ENCODE results near the gene SPRED1. TPM values are rescaled to one million over a fixed set of nuclear protein-coding genes. Genes with fewer than 3 reads are reported as not detected.

SPRED1 gene
- total and polyA plus RNA-seq, 2 of the 13 experiments (the other 11 are each of a cell fraction or from before 2014, with no cell fraction given) = 3.8 to 9.6 TPM

DNA sequence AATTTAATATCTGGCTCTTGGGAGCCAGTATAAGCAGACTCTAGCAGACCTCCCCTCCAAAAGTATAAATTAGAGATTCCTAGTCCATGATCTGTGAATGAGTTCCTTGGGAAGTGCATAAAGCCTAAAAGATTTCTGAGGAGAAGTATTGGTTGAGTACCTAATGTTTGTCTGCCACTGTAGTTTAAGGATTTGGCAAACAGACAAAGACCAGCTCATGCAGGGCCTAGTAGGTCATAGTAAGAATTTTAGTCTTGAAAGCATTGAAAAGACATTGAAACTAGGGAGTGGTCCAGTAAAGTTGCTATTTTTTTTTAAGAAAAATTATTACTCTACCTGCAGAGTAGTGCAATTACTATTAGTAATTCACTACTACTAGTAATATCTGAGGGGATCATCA lies 67.5 kb downstream of the SPRED1 start:
- Histone ChIP-seq H3K79me2 (ENCODE audit: insufficient read depth, low read length) (peaks cover 3% of the 10 kb centered on the region), H3K27ac (ENCODE audit: extremely low read length, insufficient read depth, low read length) (no peak overlapping the region), H3K27me3 (ENCODE audit: control insufficient read depth in 1 of 2, insufficient read depth in 2 of 2, low read length in 2 of 2) (no peaks in the 10 kb centered on the region), H3K36me3 (replicated peaks in 1 of 2; ENCODE audit: control insufficient read depth in 1 of 2, insufficient read depth in 2 of 2, low read length in 2 of 2) (peaks cover 0 to 11% of the 10 kb centered on the region in 2 experiments; a peak in 1 of 5 replicates), H3K9me3 (ENCODE audit: low read length) (no peaks in the 10 kb centered on the region), H3K4me3 (replicated peaks in 1 of 3; ENCODE audit: insufficient read depth in 1 of 3, low read depth in 2 of 3, low read length in 3 of 3) (no peak overlapping the region), H3K4me2 (ENCODE audit: low read depth, low read length) (no peak overlapping the region), H4K20me1 (ENCODE audit: insufficient read depth, low read length) (no peaks in the 10 kb centered on the region), H3K9ac (ENCODE audit: insufficient read depth, low read depth, low read length) (no peak overlapping the region), H2AFZ (ENCODE audit: low read length) (no peak overlapping the region), H3K4me1 (ENCODE audit: insufficient read depth, low read length) (no peaks in the 10 kb centered on the region)
- intact Hi-C loops (cut with micrococcal nuclease; ENCODE audit: unreplicated experiment) (no loop called here), in situ Hi-C loops (cut with HindIII; ENCODE audit: extremely low pct_ligation_motif_present, low pct_unique_long_range_greater_than_20kb) (no loop called here)
- ATAC-seq (no peak), DNase-seq (ENCODE audit: low spot score) (no peak), FAIRE-seq (no peak)
- POLR2A ChIA-PET = no interaction called here
- no TSS peak for BruUV-seq (replicated peaks)
- TF ChIP-seq ZNF143 (CRISPR knock-in tag; IDR thresholded peaks at IDR 0.05) = no peak
- no peak for TF ChIP-seq ZNF251 (CRISPR knock-in tag; IDR thresholded peaks at IDR 0.05)
- TF ChIP-seq ZNF572 (CRISPR knock-in tag; IDR thresholded peaks at IDR 0.05) = no peak
- no peak for TF ChIP-seq MBD4 (IDR thresholded peaks at IDR 0.05; ENCODE audit: borderline replicate concordance, low read length)
- TF ChIP-seq SMAD9 (CRISPR knock-in tag; IDR thresholded peaks at IDR 0.05) = no peak
- TF ChIP-seq MAZ (IDR thresholded peaks at IDR 0.05; ENCODE audit: borderline replicate concordance, low read depth, low read length) = no peak
- no peak for TF ChIP-seq MAZ (CRISPR knock-in tag; IDR thresholded peaks at IDR 0.05; ENCODE audit: low read depth)
- TF ChIP-seq, protein P1, sequence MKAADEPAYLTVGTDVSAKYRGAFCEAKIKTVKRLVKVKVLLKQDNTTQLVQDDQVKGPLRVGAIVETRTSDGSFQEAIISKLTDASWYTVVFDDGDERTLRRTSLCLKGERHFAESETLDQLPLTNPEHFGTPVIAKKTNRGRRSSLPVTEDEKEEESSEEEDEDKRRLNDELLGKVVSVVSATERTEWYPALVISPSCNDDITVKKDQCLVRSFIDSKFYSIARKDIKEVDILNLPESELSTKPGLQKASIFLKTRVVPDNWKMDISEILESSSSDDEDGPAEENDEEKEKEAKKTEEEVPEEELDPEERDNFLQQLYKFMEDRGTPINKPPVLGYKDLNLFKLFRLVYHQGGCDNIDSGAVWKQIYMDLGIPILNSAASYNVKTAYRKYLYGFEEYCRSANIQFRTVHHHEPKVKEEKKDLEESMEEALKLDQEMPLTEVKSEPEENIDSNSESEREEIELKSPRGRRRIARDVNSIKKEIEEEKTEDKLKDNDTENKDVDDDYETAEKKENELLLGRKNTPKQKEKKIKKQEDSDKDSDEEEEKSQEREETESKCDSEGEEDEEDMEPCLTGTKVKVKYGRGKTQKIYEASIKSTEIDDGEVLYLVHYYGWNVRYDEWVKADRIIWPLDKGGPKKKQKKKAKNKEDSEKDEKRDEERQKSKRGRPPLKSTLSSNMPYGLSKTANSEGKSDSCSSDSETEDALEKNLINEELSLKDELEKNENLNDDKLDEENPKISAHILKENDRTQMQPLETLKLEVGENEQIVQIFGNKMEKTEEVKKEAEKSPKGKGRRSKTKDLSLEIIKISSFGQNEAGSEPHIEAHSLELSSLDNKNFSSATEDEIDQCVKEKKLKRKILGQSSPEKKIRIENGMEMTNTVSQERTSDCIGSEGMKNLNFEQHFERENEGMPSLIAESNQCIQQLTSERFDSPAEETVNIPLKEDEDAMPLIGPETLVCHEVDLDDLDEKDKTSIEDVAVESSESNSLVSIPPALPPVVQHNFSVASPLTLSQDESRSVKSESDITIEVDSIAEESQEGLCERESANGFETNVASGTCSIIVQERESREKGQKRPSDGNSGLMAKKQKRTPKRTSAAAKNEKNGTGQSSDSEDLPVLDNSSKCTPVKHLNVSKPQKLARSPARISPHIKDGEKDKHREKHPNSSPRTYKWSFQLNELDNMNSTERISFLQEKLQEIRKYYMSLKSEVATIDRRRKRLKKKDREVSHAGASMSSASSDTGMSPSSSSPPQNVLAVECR (CRISPR knock-in tag; IDR thresholded peaks at IDR 0.05; ENCODE audit: borderline replicate concordance) = no peak
- no peak for TF ChIP-seq NFRKB (IDR thresholded peaks at IDR 0.05)
- TF ChIP-seq, protein P2, sequence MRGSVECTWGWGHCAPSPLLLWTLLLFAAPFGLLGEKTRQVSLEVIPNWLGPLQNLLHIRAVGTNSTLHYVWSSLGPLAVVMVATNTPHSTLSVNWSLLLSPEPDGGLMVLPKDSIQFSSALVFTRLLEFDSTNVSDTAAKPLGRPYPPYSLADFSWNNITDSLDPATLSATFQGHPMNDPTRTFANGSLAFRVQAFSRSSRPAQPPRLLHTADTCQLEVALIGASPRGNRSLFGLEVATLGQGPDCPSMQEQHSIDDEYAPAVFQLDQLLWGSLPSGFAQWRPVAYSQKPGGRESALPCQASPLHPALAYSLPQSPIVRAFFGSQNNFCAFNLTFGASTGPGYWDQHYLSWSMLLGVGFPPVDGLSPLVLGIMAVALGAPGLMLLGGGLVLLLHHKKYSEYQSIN (CRISPR knock-in tag; IDR thresholded peaks at IDR 0.05; ENCODE audit: borderline replicate concordance) = no peak
- TF ChIP-seq ZFP1 (CRISPR knock-in tag; IDR thresholded peaks at IDR 0.05) = no peak
- TF ChIP-seq IKZF4 (CRISPR knock-in tag; IDR thresholded peaks at IDR 0.05; ENCODE audit: borderline replicate concordance, low read depth, not compliant biosample characterization) = no peak
- TF ChIP-seq TBL1XR1 (IDR thresholded peaks at IDR 0.05; ENCODE audit: borderline replicate concordance, low read length, partially characterized antibody) = no peak
- TF ChIP-seq, protein P3, sequence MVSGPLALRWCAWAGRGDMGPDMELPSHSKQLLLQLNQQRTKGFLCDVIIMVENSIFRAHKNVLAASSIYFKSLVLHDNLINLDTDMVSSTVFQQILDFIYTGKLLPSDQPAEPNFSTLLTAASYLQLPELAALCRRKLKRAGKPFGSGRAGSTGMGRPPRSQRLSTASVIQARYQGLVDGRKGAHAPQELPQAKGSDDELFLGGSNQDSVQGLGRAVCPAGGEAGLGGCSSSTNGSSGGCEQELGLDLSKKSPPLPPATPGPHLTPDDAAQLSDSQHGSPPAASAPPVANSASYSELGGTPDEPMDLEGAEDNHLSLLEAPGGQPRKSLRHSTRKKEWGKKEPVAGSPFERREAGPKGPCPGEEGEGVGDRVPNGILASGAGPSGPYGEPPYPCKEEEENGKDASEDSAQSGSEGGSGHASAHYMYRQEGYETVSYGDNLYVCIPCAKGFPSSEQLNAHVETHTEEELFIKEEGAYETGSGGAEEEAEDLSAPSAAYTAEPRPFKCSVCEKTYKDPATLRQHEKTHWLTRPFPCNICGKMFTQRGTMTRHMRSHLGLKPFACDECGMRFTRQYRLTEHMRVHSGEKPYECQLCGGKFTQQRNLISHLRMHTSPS (CRISPR knock-in tag; IDR thresholded peaks at IDR 0.05; ENCODE audit: low read depth) = no peak
- TF ChIP-seq, protein P4, sequence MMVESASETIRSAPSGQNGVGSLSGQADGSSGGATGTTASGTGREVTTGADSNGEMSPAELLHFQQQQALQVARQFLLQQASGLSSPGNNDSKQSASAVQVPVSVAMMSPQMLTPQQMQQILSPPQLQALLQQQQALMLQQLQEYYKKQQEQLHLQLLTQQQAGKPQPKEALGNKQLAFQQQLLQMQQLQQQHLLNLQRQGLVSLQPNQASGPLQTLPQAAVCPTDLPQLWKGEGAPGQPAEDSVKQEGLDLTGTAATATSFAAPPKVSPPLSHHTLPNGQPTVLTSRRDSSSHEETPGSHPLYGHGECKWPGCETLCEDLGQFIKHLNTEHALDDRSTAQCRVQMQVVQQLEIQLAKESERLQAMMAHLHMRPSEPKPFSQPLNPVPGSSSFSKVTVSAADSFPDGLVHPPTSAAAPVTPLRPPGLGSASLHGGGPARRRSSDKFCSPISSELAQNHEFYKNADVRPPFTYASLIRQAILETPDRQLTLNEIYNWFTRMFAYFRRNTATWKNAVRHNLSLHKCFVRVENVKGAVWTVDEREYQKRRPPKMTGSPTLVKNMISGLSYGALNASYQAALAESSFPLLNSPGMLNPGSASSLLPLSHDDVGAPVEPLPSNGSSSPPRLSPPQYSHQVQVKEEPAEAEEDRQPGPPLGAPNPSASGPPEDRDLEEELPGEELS (CRISPR knock-in tag; IDR thresholded peaks at IDR 0.05) = no peak
- TF ChIP-seq ZNF510 (CRISPR knock-in tag; IDR thresholded peaks at IDR 0.05; ENCODE audit: low read depth) = no peak
- no peak for TF ChIP-seq ZSCAN9 (CRISPR knock-in tag; IDR thresholded peaks at IDR 0.05; ENCODE audit: borderline replicate concordance)
- TF ChIP-seq ZNF367 (CRISPR knock-in tag; IDR thresholded peaks at IDR 0.05; ENCODE audit: borderline replicate concordance) = no peak
- CTCF ChIA-PET (ENCODE audit: low intra/inter-chr PET ratio, low total read pairs) = no interaction called here

All from HepG2 (cell line).